HG03039 (cell line): Measurements from ENCODE around the gene MKNK1.

Experiments used
- ATAC-seq: cut with Tn5 transposase; IDR thresholded peaks from one replicate; pipeline ENCODE4 v1.9.1; 2021; ENCODE audit warnings: mild to moderate bottlenecking, moderate library complexity; ENCODE audit not compliant: unreplicated experiment

Gene MKNK1

DNA sequence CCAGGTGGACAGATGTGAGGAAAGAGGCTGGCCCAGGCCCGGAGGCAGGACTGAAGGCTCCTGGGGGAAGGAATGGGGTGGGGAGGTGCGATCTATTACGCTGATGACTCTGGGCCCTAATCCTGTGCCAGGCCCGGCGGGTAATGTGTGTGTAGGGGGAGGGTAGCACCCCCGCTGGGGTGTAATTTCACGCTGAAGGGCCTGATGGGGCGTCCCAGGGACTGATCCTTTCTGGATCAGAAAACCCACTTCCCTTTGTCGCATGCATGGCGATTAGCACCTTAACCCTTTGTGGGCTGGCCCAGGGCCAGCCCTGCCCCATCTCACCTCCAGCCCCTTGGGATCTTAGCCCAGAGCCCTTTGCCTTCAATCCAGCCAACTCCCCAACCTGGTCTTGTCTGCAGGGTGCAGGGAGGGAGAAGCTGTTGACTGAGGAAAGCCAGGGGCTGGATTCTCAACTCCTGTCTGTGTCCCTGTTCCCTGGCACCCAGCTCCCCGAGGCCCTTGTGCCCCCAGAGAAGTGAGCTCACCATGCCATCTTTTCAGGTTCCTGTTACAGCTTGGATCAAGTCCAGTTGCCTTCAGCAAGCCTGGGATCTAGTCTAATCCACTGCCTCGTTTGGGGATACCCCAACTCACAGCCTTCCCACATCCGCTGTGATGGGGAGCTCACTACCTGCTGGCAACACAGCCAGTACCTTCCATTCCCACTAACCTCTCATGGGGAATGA lies 78.7 kb downstream of the MKNK1 start:
- ATAC-seq, result no peak

- ATAC-seq, result no peak
Observed at GRCh38 chr1:46524843-46525242, 79.2 kb downstream of the MKNK1 start.

DNA sequence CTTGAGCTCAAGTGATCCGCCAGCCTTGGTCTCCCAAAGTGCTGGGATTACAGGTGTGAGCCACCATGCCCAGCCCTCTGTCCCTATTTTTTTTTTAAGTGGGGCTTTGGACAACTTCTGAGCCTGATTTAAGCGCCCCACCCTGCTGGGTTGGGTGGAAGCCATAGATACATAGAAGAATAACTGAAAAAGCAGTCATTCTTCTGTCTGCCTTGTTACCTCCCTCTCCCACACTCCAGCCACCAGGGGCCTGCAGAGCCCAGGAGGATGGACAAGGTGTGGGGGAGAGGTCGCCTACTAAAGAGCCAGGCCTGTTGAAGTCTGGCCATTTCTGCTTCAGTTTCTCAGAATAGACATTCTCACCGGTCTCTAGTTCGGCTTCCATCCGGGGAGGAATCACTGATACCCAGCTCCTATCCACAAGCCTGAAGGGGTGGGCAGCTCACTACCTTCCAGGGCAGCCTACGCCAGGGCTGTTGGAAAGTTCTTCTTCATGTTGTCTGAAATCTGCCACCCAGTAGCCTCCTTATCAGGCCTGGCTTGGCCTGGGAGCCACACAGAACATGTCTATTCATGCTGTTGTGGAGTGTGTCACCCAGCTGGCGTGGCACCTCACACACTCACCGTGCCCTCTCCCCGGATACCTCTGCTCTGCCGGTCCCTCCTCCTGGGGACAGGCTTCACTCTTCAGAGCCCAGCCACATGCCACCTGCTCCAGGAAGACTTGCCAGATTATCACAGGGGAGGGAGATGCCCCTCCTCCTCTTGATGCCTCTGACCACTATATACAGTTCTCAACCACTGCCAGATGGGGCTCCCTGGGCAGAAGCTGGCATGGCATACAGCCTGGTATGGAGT lies 80.3 kb downstream of the MKNK1 start:
- no peak for ATAC-seq

DNA sequence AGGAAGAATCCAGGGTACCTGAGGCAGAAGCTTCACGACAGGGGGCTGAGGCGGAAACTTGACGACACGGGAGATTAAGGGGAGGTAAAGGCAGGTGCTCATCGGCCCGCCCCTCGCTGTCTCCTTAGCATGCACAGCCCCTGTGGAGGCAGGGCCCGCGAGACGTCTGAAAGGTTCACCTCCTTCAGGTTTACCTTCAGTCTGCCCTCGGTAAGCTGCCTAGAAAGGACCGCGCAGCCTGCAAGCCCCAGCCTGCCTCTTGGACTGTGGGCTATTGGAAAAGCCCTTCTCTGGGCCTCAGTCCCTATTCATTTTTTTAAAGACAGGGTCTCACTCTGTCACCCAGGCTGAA lies 81.1 kb downstream of the MKNK1 start:
- ATAC-seq, result no peak

DNA sequence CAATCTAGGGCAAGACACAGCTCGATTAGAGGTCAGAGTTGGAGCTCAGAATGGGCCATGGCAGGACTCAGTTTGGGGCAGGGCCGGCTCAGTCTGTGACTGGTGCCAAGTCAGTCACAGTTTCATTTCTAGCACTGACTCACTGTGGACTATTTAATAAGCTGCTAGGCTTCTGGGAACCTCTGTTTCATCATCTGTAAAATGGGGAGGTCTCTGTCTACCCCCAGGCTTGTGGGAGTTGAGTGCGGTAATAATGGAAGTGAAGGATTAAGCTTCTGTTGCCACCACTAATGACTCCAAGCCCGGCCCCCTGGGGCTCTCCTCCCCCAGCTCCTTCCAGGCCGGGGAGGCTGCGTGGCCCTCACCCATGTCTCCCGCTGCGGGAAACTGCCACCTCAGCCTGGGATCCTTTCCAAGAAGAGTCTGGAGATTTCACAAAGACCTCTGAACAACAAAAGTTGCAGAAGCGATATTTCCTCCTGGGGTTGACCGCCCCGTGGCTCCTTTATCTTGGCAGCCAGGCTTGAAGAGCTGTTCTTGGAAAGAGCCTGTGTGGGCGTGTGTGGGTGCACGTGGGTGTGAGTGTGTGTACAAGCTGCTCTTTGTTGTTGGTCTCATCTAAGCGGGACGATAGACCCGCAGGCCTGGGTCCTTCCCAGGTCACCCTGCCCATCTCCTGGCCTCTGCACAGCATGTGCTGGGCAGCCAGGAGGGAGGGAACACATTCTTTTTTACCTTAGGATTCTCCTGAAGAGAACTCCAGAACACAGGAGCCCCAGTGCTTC lies 81.7 kb downstream of the MKNK1 start:
- ATAC-seq, result no peak

GRCh38 chr1:46521414-46521813 lies 82.7 kb downstream of the MKNK1 start:
- no peak for ATAC-seq

GRCh38 chr1:46520063-46520911 lies 83.8 kb downstream of the MKNK1 start:
- no peak for ATAC-seq

DNA sequence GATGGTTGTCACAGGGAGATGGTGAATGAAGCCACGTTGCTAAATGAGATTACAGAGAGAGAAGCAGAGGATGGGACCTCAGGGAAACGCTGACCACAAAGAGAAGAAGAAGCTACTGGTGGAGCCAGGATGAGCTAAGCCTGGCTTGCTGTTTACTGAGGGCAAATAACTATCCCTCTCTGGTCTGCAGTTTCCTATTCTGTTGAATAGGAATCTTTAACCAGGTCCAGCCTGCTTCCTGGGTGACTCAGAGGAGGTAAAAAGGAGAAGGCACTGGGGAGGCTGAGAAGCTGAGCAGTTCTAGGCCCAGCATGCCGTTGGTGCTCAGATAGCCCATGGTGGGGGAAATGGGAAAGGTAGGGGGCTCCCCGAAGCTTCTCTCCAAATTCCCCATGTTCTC lies 84.9 kb downstream of the MKNK1 start:
- no peak for ATAC-seq

GRCh38 chr1:46517932-46518498 lies 86.1 kb downstream of the MKNK1 start:
- no peak for ATAC-seq

DNA sequence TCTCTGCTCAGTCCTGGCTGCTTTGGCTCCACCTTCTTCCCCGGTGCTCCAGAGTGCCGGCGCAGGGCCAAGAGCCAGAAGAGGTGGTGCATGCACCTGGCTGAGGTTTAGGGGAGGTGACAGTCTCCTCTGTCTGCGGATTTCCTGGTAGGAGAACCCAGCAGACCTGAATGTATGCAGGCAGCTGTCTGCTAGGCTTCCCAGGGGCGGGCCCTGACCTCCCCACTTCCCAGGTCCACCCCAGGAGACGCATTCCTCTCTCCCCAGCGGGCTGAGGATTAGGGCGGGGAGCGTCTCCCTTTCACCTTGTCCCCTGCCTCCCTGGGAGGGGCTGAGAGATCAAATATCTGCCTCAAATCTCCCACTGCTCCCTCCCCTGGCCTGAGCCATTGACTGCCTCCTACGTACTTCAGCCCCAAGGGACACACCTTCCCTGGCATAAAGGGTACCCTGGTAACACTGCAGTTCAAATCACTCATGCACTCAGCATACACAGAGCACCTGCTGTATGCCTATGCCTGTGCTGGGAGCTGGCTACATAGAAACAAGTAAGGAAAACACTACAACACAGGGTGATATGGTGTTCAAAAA lies 87.0 kb downstream of the MKNK1 start:
- ATAC-seq, result no peak

DNA sequence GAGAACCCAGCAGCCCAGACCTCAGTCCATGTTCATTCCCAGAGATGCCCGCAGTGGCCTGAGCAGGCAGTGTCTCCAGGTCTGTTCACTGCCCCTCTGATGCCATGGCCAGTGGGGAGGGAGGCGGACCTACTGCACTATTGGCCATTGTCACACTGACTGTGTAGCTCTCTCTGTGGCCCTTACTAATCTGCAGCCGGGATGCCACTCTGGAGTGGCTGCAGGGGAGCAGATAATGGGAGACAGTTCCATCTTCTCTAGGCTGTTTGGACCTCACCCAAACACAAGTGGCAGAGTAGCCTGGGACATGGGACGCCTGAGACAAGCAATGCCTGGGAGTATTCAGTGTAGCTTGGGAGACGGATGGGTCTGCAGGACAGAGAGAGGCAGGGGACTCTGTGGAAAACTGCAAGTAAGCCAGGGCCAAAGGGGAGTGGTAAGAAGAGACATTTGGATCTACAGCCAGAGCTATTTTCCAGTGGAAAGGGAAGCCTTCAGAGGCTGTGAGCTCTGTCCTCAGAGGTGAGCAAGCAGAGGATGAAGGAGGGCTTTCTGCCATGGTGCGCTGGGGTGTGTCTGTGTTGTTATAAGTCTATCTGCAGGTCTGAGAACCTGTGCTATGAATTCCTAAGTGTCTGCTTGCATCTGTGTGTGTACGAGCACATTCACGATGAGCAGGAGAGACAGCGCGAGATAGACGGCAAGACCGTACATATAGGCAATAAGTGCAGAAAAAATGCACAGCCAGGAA lies 87.7 kb downstream of the MKNK1 start:
- ATAC-seq, result no peak

DNA sequence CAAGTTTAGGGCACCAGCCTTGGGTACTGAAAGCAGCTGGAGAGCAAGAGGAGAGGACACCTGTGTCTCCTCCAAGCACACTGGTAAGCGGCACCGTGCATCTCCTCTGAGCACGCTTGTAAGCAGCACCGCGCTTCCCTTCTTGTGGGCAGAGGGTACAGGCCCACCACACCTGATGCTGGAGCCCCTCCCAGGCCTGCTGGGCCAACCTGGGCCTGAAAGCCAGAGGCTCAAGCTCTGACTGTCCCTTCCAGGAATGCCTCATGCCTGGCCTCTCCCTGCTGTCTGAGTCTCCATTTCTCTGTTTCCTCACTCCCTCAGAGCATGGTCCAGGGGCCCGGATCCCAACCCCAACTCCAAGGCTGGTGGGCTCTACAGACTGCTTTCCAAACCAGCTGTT lies 88.5 kb downstream of the MKNK1 start:
- no peak for ATAC-seq

DNA sequence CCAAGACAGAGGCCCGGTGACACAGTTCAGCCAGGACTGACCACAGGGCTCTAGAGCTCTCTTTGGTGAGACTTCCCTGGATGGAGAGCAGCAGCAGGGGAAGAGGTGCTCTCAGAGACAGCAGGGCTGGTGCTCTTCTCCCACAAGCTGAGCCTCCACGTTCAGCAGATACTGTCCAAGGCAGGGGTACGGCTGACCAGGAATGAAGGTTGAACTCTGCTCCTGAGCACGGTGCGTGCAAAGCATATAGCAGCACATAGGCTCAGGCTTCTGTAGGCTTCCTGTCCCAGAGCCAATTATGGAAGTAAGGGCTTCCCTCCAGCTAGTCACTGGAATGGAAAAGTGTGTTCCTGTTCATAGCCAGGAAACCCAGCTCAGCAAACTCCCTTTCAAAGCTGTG lies 90.5 kb downstream of the MKNK1 start:
- no peak for ATAC-seq

- no peak for ATAC-seq
Observed at GRCh38 chr1:46512792-46513190, 91.3 kb downstream of the MKNK1 start.

- ATAC-seq, result no peak
Observed at GRCh38 chr1:46512135-46512791, 91.8 kb downstream of the MKNK1 start.

GRCh38 chr1:46510998-46511365 lies 93.1 kb downstream of the MKNK1 start:
- no peak for ATAC-seq

DNA sequence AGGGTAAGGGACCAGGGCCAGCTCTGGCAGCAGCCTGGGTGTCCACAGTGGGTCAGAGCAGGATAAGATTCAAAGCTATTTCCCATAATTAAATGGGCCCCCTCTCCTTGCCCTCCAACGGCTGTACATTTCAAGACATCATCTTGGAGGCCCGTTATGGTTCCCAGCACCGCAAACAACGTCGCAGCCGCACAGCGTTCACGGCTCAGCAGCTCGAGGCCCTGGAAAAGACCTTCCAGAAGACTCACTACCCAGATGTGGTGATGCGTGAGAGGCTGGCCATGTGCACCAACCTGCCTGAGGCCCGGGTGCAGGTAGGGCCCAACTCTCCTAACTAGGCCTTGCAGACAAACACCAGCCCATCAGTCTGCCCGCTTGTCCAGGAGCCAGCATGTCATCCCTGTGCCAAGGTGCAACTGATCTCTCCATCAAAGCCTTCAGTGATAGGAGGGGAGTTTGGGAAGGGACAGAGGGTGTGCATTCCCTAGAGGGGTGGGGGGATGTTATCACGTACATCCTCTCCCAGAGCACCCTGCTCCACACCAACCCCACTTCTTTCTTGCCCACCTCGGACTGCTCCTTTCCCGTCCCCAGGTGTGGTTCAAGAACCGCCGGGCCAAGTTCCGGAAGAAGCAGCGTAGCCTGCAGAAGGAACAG lies 93.6 kb downstream of the MKNK1 start:
- no peak for ATAC-seq

DNA sequence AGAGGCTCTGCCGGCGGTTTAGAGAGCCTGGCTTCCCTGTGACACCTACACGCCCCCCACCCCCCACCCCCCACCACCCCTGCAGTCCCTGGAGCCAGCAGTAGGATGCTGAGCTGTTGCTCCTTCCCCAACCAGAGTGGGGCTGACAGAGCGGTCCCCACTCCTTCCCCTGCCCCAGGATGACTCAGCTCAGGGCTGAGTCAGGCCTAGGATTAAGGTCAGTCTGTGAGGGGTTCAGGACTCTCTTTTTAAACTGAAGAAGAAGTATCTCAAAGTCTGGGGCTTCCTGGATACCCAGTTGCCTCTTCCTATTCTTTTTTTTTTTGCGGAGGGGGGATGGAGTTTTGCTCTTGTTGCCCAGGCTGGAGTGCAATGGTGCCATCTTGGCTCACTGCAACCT lies 95.3 kb downstream of the MKNK1 start:
- ATAC-seq, result no peak
